ELF-1 (cell line): ENCODE data around the gene AIP.
A peak's percentile ranks its signal among the peaks of the same experiment; 100 is the strongest.
"Not testable (repeated sequence)": the region's sequence is repeated elsewhere in the genome, so short reads cannot be mapped to it uniquely, and the experiment has no call there.

Experiments
- DNase-seq: peaks from one replicate; pipeline ENCODE4 v3.0.0-alpha.2; 2016; ENCODE audit warnings: low read depth, low spot score

AIP gene

DNA sequence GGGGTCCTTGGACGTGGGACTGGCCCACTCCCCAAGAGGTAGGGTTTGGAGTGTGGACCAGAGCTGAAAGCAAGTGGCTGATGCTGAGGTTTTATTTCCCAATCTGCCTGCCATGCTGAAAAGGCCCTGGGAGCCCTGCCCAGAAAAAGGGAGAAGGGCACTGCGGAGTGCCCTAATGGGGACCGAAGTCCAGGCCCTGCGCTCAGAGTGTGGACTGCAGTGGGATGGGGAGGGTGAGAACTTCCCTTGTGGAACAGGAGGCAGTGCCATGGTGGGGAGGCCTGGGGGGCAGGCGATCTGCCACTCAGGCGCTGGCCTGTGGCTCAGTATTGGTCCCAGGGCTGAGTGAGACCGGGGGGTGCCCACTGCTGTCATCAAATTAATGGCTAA is 34.6 kb upstream of the AIP start:
- no peak for DNase-seq

DNA sequence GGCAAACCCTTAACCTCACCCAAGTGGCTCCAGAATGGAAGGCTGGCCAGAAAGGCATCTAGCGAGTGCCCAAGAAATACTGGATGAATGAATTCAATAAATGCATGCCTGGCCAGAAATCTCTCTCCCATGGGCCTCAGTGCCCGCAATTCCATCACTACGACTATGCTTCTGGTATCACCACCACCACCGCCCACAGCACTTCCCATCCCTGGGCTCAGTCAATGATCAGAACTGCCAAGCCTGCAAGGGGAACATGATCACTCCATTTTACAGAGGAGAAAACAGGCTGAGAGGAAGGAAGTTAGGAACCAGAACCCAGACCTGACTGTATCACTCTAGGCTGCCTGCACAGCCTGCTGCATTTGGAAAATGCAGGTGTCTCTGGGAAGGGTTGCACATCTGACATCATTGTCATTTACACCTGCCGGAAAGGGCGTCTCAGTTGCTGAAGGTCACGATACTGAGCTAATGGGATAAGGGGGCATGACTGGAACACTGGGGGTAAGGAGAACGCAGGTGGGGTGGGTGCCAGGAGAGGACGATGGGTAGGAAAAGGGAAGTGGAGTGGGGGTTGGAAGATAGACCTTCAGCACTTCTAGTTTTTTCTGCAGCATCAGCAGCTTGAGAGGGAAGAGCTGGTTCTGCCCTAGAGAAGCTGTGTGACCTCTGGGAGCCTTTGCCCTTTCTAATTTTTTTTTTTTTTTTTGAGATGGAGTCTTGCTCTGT is 33.5 kb upstream of the AIP start:
- DNase-seq: no peak

DNA sequence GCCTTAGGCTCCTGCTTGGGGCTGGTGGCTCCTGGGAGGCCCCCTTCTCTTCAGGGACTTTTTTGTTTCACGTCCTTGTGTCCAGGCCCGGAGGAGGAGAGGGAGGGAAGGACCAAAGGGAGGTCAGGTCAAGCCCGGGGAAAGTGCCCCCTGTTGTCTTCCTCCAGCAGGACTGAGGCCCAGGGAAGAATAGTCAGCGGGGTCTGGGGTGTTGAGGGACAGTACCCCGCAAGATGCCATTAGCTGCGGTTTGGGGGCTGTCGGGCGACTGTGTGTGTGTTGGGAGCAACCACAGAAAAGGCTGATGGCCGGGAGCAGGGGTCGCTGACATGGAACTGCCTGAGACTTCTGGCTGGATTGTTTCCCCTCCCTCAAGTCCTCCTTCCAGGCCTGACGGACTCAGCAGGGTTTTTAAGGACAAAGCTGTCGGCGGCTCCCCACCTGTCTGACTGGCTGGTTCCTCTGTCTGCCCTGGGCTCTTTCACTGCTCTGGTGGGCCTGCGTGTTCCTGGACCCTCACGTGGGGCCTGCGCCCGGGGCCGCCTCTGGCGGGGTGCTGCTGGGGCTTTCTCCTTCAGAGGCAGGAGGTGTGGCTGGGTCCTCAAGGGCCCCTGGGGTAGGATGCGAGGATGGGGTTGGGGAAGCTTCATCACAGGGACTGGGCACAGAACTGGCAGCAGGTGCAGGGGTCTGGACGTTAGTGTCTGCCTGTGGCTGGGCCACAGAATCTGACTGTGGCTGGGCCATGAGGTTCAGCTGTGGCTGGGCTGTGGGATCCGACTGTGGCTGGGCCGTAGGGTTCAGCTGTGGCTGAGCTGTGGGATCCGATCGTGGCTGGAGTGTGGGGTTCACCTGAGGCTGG is 31.8 kb upstream of the AIP start:
- DNase-seq: no peak

DNA sequence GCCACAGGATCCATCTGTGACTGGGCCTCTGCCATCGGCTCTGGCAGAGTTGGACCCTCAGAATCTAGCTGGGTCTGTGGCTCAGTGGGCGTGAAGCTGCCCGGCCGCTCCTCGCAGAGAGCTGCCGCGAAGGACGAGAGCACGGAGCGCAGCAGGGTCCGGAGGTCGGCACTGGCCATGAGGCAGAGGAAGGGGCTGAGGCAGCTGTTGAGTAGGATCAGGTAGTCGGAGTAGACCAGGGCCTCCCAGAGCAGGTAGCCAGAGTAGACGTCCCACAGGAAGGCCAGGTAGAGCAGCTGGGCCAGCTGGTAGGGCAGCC is 31.2 kb upstream of the AIP start:
- no peak for DNase-seq

DNA sequence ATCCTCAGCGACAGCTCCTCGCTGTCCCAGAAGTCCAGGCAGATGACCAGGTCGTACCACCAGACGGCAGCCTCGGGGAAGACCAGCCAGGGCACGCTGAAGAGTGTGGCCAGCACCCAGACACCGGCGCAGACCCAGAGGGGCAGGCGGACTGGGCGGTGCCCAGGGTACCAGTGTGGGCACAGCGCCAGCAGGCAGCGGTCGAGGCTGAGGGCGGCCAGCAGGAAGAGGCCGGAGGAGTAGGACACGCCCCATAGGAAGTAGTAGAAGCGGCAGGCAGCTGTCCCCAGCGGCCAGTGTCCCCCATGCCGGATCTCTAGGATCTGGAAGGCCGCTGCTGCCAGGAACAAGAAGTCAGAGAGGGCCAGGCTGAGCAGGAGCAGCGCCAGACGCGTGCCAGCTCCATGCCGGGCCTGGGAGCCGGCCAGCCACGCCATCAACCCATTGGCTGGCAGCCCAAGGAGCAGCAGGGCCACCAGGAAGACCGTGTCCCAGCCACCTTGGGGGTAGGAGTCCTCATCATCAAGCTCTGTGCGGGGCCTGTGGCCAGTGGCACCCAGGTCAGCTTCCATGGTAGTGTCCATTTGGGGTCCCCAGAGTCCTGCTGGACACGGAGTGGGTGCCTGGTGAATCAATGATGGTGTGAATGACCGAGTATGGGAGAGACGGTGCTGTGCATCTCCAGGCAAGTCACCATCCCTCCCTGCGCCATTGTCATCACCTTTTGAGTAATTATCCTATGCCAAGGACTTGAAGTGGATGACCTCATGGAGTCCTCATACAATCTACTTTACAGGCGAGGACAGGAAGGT is 30.5 kb upstream of the AIP start, which contains the start of gene GPR152:
GPR152 (minus strand) TSS at position 589 of the 812 bp plus-strand sequence; CDS start at position 584, 5 bp downstream.
- DNase-seq: no peak

DNA sequence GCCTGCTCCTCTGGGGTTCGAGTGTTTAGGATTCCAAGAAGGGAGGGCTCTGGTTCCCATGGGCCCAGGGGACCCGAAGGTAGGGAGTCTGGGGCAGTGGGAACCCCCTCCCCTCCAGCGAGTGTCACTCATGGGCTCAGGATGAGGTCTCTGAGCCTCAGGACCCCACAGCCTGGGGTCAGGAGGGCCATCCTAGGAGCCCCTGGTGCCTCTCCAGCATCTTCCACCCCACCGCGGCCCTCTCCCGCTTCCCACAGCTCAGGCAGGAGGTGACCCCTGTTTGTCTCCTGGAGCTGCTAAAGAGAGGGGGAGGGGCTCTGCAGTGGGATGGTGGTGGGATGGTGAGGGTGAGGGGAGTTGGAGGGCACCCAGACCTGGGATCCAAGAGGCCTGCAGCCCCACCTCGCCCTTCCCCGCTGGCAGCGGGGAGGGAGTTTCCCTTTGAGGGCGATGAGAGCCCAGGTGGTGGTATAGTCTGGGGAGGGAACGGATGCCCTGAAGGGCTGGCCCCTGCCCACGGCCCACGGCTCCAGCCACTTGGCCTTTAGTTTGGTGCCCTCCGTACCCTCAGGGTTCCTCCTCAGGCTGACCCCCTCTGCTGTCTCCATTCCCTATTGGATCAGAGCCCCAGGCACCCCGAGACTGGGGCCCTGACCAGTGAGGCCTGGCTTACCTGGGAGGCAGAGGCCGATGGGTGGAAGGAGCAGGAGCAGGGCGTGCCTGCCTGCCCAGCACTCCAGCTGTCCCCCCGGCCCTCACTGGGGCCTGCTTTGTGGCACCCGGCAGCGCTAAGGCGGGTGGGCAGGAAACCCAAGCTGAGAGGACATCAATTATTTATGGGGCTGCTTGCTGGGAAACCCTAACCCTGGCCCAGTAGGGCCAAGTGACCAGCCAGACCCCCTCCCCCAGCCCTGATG is 28.8 kb upstream of the AIP start:
- DNase-seq: no peak

DNA sequence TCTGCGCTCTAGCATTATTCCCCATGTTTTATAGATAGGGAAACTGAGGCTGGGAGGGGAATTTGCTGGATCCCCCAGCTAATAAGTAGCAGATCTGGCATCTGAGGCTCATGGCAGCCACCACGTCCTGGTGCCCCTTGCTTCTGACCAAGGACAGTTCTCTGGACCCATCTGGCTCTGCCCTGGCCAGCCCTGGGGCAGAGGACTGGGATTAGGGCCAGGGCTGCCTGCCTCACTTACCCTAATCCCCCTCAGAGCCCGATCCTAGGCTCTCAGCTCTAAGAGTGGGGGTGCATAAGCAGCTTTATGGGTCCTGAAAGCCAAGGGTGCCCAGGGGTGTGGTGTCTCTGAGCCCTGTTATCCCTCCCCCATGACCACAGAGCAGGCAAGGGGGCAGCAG is 27.8 kb upstream of the AIP start, which contains the start of gene CABP4:
CABP4 (plus strand) TSS at position 301 of the 400 bp plus-strand sequence; CDS start at position 371, 70 bp downstream.
- DNase-seq: no peak

DNA sequence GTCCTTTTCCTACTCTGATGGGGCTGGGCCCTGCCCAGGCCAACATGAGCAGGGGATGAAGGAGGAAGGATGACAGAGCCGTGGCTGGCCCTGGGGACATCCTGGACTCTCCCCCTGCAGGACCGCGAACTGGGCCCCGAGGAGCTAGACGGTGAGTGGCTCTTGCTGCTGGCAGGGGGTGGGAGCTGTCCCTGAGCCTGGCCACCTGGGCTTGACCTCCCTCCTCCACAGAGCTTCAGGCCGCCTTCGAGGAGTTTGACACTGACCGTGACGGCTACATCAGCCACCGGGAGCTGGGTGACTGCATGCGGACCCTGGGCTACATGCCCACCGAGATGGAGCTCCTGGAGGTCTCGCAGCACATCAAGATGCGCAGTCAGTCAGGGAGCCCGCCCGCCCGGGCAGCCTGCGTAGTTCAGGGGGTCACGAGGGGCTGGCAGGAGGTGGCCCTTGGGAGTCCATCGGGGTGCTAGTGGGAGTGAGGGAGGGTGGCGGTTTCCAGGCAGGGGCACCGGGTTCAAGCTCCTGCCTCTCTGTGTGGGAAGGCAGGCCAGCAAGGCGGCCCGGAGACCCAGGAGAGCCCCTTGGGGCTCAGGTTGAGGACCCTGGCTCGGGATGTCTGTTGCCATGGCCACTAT is 26.6 kb upstream of the AIP start:
- DNase-seq: no peak

DNA sequence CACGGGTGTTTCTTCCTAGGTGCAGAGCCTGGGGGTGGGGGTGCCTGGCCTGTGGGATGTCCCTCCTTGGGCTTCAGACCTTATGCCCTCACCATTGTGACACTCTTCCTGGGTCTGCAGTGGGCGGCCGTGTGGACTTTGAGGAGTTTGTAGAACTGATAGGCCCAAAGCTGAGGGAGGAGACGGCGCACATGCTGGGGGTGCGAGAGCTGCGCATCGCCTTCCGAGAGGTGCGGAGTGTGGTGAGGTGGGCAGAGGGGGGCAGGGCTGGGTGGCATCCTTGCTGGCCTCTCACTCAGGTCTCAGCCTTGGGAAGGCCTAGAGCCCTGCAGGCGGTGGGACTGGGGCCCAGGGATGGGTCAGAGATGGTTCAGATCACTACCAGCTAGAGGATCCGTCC is 25.4 kb upstream of the AIP start:
- DNase-seq: no peak

DNA sequence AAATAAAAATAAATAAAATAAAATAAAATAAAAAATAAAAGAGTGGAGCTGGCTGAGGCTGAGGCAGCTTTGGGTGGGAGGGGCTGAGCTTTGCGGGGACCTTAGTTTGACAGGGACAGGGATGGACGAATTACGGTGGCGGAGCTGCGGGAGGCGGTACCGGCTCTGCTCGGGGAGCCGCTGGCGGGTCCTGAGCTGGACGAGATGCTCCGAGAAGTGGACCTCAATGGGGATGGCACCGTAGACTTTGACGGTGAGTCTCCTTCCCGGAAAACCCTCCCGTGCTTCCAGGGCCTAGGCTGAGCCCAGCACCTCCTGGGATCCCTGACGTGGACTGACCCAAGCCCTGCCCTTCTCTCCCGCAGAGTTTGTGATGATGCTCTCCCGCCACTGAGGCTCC is 24.6 kb upstream of the AIP start:
- no peak for DNase-seq

DNA sequence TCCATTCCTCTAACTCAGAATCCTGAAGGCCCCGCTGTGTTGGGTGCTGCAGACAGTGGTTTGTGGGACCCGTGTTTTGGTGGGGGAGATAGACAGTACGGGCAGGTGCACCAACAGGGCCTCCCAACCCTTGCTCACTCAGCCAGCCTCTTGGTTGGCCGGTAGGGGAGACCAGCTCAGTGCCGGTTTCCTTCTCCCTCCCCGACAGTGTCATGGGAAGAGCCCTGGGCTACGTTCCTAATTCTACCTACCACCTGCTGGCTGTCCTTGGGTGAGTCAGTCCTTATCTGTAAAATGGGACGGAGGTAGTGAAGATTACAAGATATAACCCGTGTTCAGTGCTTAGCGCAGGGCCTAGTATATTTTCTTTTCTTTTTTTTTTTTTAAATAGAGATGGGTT is 19.6 kb upstream of the AIP start:
- peak; percentile 35 for DNase-seq

DNA sequence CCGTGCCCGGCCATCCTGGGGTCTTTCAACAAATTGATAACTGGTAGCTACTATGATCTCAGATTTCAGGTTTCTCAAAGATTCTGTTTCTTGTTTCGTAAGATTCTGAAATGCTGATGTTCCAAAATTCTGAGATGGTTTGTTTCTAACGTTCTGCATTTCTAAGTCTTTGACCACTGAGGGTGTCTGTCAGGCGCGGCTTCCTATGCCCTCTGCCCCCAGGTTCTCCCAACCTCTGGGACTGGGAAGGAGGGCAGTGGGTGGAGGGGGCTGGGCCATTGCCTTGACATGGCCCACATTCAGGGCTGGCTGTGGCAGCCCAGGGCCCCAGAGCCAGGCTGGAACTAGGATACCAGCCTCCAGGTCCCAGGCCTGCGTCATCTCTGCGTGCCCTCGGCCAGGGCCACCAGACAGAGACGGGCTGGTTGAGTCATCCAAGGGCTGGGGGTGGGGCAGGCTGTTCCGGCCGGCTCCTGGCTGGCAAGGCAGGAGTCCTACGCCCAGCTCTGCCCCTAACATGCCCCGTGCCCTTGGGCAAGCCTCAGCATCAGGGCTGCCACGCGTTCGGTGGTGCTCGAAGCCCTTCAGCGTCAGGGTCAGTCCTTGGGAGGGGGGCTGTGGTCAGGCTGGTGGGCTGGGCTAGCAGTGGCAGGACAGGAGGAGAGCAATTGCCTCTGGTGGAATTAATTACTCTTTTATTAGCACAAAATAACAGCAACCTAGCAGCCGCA is 19.0 kb upstream of the AIP start:
- DNase-seq: peak; percentile 45

DNA sequence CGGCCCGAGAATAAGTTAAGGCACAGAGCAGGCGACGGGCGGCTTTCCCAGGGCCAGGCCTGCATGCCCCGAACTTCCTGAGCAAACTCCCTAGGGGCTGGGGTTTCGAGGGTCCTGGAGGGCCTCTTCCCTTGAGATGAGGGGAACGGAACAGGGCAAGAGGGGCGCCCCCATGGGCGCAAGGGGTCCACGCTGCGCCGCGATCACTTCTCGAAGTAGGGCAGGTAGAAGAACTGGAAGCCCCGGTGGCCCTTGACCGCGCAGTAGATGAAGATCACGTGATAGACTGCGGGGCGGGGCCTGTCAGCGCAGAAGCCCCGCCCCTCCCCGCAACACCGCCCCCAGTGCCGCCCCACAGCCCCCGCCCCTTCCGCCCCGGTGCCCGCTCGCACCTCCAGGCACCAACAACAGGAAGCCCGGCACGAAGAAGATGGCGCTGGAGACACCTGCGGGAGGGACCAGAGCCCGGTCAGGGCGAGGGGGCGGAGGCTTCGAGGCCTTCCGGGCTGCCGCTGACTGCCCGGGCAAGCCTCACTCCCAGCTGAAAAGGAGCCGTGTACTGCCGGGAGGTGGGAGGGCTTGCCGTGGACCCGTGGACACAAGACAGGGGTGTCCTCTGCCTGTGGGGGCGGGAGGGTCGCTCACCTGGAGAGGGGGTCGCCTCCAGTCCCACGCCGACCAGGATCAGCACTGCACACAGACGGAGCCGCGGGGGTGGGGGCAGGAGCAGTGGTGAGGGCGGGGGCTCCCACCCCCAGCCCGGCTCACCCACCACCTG is 18.2 kb upstream of the AIP start:
- DNase-seq: peak; percentile 82

DNA sequence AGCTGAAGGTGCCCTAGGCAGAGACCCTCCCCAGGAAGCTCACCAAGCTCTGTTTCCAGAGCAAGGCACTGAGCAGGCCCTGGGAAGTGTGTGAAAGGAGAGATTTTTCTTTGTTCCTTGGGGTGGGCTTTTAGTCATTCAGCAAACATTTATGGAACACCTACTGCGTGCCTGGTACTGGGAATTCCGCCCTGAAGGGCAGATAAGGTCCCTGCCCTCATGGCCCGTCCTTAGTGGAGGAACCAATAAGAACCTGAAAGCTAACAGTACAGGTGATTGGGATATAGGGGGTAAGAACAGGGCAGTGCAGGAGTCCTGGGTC is 17.7 kb upstream of the AIP start:
- peak; percentile 40 for DNase-seq

DNA sequence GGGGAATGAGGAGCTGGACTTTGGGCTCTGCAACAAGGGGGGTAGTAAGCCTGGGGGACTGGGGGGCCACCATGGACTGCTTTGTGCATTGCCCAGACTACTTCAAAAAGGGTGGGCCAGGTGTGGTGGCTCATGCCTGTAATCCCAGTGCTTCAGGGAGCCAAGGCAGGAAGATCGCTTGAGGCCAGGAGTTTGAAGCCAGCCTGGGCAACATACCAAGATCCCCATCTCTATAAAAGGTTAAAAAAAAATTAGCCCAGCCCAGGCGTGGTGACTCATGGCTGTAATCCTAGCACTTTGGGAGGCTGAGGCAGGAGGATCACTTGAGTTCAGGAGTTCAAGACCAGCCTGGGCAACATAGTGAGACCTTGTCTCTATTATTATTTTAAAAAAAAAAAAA is 17.3 kb upstream of the AIP start:
- DNase-seq: not testable (repeated sequence)

DNA sequence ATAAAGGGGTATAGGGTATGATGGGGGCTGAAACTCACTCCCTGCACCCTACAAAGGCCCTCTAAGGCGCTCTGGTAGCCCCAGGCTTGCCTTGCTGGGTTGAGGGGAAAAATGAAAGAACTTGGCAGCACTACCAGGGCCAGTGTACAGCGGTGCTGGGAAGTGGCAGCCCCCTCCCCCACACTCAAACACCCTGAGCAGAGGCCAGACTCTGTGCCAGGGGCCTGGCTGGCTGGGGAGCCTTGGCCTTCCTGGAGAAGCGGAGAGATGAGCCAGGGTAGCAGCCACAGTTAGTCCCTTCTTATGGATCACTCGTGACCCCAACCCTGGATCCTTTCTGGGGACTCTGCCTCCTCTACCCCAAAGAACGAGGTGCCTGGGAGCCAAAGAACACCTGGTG is 16.5 kb upstream of the AIP start:
- DNase-seq: no peak

DNA sequence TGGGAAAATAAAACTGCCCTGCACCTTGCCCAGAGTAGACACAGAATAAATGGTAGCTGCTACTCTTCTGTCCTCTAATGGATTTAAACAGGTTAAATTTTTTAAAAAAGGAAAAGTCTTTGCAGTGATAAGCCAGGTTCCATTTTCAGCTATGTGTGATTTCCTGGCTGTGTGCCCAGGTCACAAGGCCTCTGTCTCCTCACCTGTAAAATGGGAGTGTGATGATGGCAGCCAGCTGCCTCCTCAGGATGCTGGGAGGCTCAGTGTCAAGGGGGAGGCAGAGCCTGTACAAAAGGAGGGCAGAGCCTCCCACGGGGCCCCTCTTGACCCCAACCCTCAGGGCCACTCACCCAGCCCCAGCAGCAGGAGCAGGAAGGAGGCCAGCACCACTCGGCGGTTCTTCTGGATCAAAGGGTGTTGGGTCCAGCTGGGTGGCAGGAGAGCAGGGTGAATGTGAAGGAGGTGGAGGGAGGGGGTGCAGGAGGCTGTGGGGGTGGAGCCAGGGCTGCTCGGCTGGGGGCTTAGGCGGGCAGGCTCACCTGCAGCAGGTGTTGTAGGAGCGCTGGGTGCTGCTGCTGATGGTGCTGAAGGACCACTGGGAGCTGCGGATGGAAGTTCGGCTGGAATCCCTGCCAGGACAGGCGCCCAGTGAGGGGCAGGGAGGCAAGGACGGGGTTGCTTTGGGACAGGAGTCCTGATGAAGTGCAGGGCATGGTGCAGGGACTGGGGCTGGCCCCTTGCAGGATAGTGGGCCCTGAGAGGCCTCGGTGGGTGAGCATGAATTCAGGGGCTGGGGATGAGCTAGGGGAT is 15.7 kb upstream of the AIP start:
- DNase-seq: no peak

DNA sequence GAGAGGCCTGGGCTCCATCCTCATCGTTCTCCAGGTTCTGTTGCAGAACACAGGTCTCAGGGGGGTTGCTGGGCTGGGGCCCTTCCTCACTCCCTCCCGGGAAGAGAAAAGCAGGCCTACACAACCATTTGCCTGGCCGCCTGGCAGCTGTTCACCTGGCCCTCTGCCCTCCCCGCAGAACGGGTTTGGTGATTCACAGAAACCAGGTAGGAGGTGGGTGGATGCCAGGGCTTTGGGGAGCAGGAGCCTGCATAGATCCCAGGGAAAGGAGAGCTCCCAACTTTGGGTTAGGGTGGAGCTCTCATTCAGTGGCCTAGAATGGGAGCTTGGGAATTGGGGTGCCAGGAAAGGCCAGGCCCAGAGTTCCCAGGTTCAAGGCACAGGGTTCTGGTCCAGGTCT is 14.8 kb upstream of the AIP start:
- DNase-seq: no peak

DNA sequence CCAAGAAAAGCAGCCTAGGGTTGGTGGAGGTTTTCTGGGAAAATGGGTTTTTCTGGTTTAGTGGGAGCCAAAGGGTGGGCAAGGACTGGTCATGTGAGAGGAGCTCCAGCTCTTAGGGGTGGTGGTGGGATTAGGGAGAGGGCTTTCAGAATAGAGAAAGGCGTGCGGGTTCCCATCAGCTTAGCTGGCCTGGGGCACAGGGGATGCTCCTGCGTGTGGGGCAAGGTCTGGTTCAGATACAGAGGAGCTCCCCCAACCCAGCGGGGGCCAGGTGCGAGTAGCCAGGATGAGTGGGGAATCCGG is 14.4 kb upstream of the AIP start:
- DNase-seq: no peak
